Kidney capillary endothelial cell (primary cell): ENCODE data around the gene ARHGAP12.

Experiments
- DNase-seq: peaks from one replicate; pipeline ENCODE4 v3.0.0-alpha.2; 2018; ENCODE audit warnings: low spot score

ARHGAP12 gene

GRCh38 chr10:31949266-31949665 lies 20.6 kb upstream of the ARHGAP12 start:
- no peak for DNase-seq

- DNase-seq, result no peak
These were observed 19.4 kb upstream of the ARHGAP12 start for GRCh38 chr10:31948021-31948420.

- peak; percentile 52 for DNase-seq
These were observed 18.7 kb upstream of the ARHGAP12 start for GRCh38 chr10:31947144-31947926.

- no peak for DNase-seq
These were observed 16.8 kb upstream of the ARHGAP12 start for GRCh38 chr10:31945392-31945791.

GRCh38 chr10:31944071-31944433 lies 15.4 kb upstream of the ARHGAP12 start:
- no peak for DNase-seq

- DNase-seq, result no peak
These were observed 14.3 kb upstream of the ARHGAP12 start for GRCh38 chr10:31942892-31943291.

GRCh38 chr10:31942435-31942834 lies 13.8 kb upstream of the ARHGAP12 start:
- no peak for DNase-seq

- DNase-seq, result peak; percentile 91
These were observed 12.4 kb upstream of the ARHGAP12 start for GRCh38 chr10:31940839-31941653.

- DNase-seq, result peak; percentile 46
These were observed 11.4 kb upstream of the ARHGAP12 start for GRCh38 chr10:31939797-31940708.

- no peak for DNase-seq
These were observed 8.7 kb upstream of the ARHGAP12 start for GRCh38 chr10:31937371-31937770.

- no peak for DNase-seq
These were observed 8.3 kb upstream of the ARHGAP12 start for GRCh38 chr10:31936933-31937332.

GRCh38 chr10:31936086-31936485 lies 7.5 kb upstream of the ARHGAP12 start:
- DNase-seq, result no peak

GRCh38 chr10:31935678-31936077 lies 7.0 kb upstream of the ARHGAP12 start:
- no peak for DNase-seq

- no peak for DNase-seq
These were observed 4.2 kb upstream of the ARHGAP12 start for GRCh38 chr10:31932838-31933237.

GRCh38 chr10:31930856-31931255 lies 2.2 kb upstream of the ARHGAP12 start:
- no peak for DNase-seq

GRCh38 chr10:31930023-31930751 lies 1.6 kb upstream of the ARHGAP12 start:
- DNase-seq, result no peak

- DNase-seq, result peak; percentile 33
These were observed 811 bp upstream of the ARHGAP12 start for GRCh38 chr10:31929261-31930022.

GRCh38 chr10:31927884-31928548 lies 615 bp downstream of the ARHGAP12 start:
- DNase-seq, result peak; percentile 21

- DNase-seq, result peak; percentile 39
These were observed 1.1 kb downstream of the ARHGAP12 start for GRCh38 chr10:31927565-31927883.

- DNase-seq, result no peak
These were observed 1.7 kb downstream of the ARHGAP12 start for GRCh38 chr10:31926765-31927564.
